Right lobe of liver (tissue), 6 donors: ENCODE measurements around the gene MICOS13. TPM values are rescaled to one million over a fixed set of nuclear protein-coding genes. Genes with fewer than 3 reads are reported as not detected.
A peak's percentile ranks its signal among the peaks of the same experiment; 100 is the strongest.

Source experiments
- ATAC-seq, 4 donors: fragments of 200-7000 bp; cut with Tn5 transposase; one replicate each; pipeline ENCODE4 v1.9.1; 2020; ENCODE audit warnings: mild to moderate bottlenecking in 4 of 4, moderate library complexity in 4 of 4
- DNase-seq, 3 donors: peaks; one replicate each; pipeline ENCODE4 v3.0.0-alpha.2; 2020
- H3K27ac ChIP-seq, 3 donors: fragments of 200-600 bp; one replicate each; pipeline ENCODE4 v1.8.0; 2022
- H3K27me3 ChIP-seq, 2 donors: fragments of 200-600 bp; one replicate each; pipeline ENCODE4 v1.8.0; 2022
- H3K36me3 ChIP-seq, 4 donors: fragments of 200-600 bp; sonication (generic) in 1 of 4; one replicate each; pipeline versions ENCODE4 v1.5.1 to v1.8.0; 2017 to 2022; ENCODE audit warnings: control low read depth in 1 of 4
- H3K4me1 ChIP-seq, 4 donors: fragments of 200-600 bp; sonication (generic) in 1 of 4; one replicate each; pipeline versions ENCODE4 v1.5.1 to v1.8.0; 2017 to 2022; ENCODE audit warnings: control low read depth in 1 of 4
- H3K4me3 ChIP-seq, 3 donors: fragments of 200-600 bp; one replicate each; pipeline ENCODE4 v1.8.0; 2022
- H3K9me3 ChIP-seq, 4 donors: fragments of 200-600 bp; sonication (generic) in 1 of 4; one replicate each; pipeline versions ENCODE4 v1.5.1 to v1.8.0; 2017 to 2022; ENCODE audit warnings: control low read depth in 1 of 4
- POLR2A ChIP-seq: fragments of 450-650 bp; IDR thresholded peaks from one replicate; pipeline ENCODE4 v1.6.1; 2017; ENCODE audit warnings: antibody characterized with exemption, mild to moderate bottlenecking
- WGBS: methylation state at CpG from one replicate; pipeline ENCODE4 v1.1.6; 2018; ENCODE audit warnings: low coverage, low lambda C conversion rate; ENCODE audit not compliant: insufficient coverage; ENCODE audit errors: missing lambda C conversion rate; 5-methylcytosine and 5-hydroxymethylcytosine counted together
- intact Hi-C, 2 donors: fragments of 100-400 bp; cut with DNase I; formaldehyde crosslinking; loops; one replicate each; pipeline versions ENCODE4 v1.11.2 to v1.14.1; 2022
- total RNA-seq, 6 experiments: library from RNA; depleted of rRNA in 2 of 6; stranded (reverse); fragments of >200 nt in 2 of 6; fragmentation: NEBNext Ultra II Directional in 3 of 6; extraction: Animal tissue kit (Norgen Biotek cat#: 25700) in 3 of 6; gene quantifications; one replicate each; pipeline versions ENCODE4 v1.1.0 to v1.2.4, GENCODE V29; 2016 to 2023
- TF ChIP-seq, protein P1 (sequence below), 4 donors: fragments of 200-600 bp in 3 of 4; fragments of 450-650 bp in 1 of 4; IDR thresholded peaks; one replicate each; pipeline versions ENCODE4 v1.5.1 to v1.8.0; 2016 to 2022; ENCODE audit warnings: antibody characterized with exemption in 4 of 4, mild to moderate bottlenecking in 2 of 4
- donor health status: DM: no; HTN: yes; CAD: no.
- donor health status: DM: no; HTN: no; CAD: no.
- donor health status: DM: no; HTN: no; CAD: no.
- donor health status: DM: no; HTN: yes; CAD: no.
- donor health status: DM: no; HTN: yes; CAD: no.

The MICOS13 gene
- total RNA-seq, 6 experiments from 2014 or later: 24.2 to 54.3 (median 33.7) TPM

GRCh38 chr19:5714816-5715215, 34.5 kb upstream of the MICOS13 start:
- Histone ChIP-seq H3K27ac (no peak overlapping the region), H3K27me3 (no peaks in the 10 kb centered on the region), H3K4me1 (peaks cover 0 to 22% (median 11%) of the 10 kb centered on the region in 4 donors), H3K9me3 (no peaks in the 10 kb centered on the region), H3K36me3 (peaks cover 0 to 39% (median 24%) of the 10 kb centered on the region in 4 donors), H3K4me3 (no peak overlapping the region)
- DNase-seq: no peak
- WGBS: 78% methylated on average over 3 of the region's 10 CpGs
- TF ChIP-seq, protein P1, sequence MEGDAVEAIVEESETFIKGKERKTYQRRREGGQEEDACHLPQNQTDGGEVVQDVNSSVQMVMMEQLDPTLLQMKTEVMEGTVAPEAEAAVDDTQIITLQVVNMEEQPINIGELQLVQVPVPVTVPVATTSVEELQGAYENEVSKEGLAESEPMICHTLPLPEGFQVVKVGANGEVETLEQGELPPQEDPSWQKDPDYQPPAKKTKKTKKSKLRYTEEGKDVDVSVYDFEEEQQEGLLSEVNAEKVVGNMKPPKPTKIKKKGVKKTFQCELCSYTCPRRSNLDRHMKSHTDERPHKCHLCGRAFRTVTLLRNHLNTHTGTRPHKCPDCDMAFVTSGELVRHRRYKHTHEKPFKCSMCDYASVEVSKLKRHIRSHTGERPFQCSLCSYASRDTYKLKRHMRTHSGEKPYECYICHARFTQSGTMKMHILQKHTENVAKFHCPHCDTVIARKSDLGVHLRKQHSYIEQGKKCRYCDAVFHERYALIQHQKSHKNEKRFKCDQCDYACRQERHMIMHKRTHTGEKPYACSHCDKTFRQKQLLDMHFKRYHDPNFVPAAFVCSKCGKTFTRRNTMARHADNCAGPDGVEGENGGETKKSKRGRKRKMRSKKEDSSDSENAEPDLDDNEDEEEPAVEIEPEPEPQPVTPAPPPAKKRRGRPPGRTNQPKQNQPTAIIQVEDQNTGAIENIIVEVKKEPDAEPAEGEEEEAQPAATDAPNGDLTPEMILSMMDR (IDR thresholded peaks at IDR 0.05): no peak
- TF ChIP-seq POLR2A: no peak
- no peak for ATAC-seq
- intact Hi-C loops: no loop called here

DNA sequence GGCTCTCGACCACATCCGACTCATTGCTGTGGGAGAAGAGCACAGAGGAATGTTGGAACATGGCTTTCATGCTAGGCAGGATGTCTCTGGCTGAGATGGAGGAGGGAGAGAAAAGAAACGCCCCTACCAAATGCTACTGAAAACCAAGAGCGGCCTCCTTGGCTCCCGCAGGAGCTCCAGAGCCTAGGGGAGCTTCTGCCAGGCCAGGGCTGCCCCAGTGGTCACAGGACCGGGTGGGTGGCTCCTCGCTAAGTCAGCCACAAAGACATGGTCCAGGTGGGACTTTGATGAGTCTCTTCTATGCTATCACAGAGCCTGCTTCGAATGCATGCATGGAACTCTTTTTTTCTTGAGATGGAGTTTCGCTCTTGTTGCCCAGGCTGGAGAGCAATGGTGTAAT, 32.9 kb upstream of the MICOS13 start:
- WGBS: 100% methylated on average over 2 of the region's 9 CpGs
- intact Hi-C loops: no loop called here

GRCh38 chr19:5711713-5712161, 31.4 kb upstream of the MICOS13 start:
- intact Hi-C loops: no loop called here
- H3K4me3 ChIP-seq: no peak overlapping the region
- ATAC-seq: peak in 2 of 4 donors; percentile 9 to 13
- peaks cover 0 to 53% (median 27%) of the 10 kb centered on the region in 4 donors for H3K36me3 ChIP-seq
- peaks cover 0 to 8% (median 2%) of the 10 kb centered on the region in 4 donors for H3K4me1 ChIP-seq
- H3K9me3 ChIP-seq: no peaks in the 10 kb centered on the region
- DNase-seq: no peak
- H3K27me3 ChIP-seq: no peaks in the 10 kb centered on the region
- no CpG with 5 or more reads among the region's 25 CpGs for WGBS
- no peak overlapping the region for H3K27ac ChIP-seq
- TF ChIP-seq, protein P1 (IDR thresholded peaks at IDR 0.05): no peak
- no peak for TF ChIP-seq POLR2A

More for the DNA sequence above, 32.9 kb upstream of the MICOS13 start:
- DNase-seq (no peak), ATAC-seq (no peak)
- H3K36me3 ChIP-seq: peaks cover 0 to 46% (median 24%) of the 10 kb centered on the region in 4 donors
- no peak for TF ChIP-seq POLR2A
- TF ChIP-seq, protein P1 (IDR thresholded peaks at IDR 0.05): no peak
- H3K4me3 ChIP-seq: no peak overlapping the region
- peaks cover 0 to 11% (median 4%) of the 10 kb centered on the region in 4 donors for H3K4me1 ChIP-seq
- no peak overlapping the region for H3K27ac ChIP-seq
- H3K9me3 ChIP-seq: no peaks in the 10 kb centered on the region
- H3K27me3 ChIP-seq: no peaks in the 10 kb centered on the region

DNA sequence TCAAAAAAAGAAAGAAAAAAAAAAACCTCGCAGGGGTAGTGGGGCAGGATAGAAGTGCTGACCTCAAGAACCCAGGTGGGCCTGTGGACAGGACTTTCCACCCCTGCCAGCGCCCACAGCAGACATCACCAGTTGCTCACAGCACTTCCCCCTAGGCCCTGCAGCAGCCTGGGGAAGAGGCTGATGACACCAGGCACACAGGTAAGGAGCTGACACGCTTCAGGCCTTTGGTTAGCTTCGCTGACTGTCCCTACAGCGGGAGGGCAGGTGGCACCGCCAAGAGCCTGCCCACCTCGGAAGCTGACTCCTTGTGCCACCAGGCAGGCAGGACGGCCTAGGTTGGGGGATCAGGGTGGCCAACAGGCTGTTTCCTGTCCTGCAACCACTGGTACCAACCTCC, 30.7 kb upstream of the MICOS13 start:
- Histone ChIP-seq H3K4me3 (no peak overlapping the region), H3K9me3 (no peaks in the 10 kb centered on the region), H3K27ac (no peak overlapping the region), H3K27me3 (no peaks in the 10 kb centered on the region), H3K36me3 (peaks cover 0 to 60% (median 29%) of the 10 kb centered on the region in 4 donors), H3K4me1 (peaks cover 0 to 8% (median 2%) of the 10 kb centered on the region in 4 donors)
- DNase-seq (no peak), ATAC-seq (no peak)
- TF ChIP-seq, protein P1 (IDR thresholded peaks at IDR 0.05): no peak
- TF ChIP-seq POLR2A: no peak
- 82% methylated on average over 5 of the region's 8 CpGs for WGBS
- intact Hi-C loops: no loop called here
